ENCODE measurements around the gene SPINT4.

DNA sequence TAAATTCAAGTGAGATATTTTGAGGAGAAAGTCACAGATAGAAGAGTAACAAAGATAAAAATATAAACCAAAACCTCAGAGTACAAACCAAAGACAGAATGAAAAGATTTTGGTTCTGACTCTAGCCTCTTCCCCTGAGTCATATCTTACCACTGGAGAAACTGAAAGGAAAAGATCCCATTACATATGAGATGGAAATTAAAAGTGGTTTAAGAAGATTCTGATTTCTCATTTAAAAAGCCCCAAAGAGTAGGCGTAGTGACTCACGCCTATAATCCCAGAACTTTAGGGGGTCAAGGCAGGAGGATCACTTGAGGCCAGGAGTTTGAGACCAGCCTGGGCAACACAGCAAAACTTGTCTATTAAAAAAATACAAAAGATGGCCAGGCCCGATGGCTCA, 30.6 kb downstream of the SPINT4 start:
- TF ChIP-seq, protein P1, sequence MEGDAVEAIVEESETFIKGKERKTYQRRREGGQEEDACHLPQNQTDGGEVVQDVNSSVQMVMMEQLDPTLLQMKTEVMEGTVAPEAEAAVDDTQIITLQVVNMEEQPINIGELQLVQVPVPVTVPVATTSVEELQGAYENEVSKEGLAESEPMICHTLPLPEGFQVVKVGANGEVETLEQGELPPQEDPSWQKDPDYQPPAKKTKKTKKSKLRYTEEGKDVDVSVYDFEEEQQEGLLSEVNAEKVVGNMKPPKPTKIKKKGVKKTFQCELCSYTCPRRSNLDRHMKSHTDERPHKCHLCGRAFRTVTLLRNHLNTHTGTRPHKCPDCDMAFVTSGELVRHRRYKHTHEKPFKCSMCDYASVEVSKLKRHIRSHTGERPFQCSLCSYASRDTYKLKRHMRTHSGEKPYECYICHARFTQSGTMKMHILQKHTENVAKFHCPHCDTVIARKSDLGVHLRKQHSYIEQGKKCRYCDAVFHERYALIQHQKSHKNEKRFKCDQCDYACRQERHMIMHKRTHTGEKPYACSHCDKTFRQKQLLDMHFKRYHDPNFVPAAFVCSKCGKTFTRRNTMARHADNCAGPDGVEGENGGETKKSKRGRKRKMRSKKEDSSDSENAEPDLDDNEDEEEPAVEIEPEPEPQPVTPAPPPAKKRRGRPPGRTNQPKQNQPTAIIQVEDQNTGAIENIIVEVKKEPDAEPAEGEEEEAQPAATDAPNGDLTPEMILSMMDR (IDR thresholded peaks at IDR 0.05; ENCODE audit: low read depth, low read length, missing input control) = no peak
- TF ChIP-seq, protein P2, sequence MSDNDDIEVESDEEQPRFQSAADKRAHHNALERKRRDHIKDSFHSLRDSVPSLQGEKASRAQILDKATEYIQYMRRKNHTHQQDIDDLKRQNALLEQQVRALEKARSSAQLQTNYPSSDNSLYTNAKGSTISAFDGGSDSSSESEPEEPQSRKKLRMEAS (IDR thresholded peaks at IDR 0.05) = no peak
- TF ChIP-seq RAD21 (IDR thresholded peaks at IDR 0.05) (no peak), EGR1 (IDR thresholded peaks at IDR 0.05; ENCODE audit: low read depth in 2 of 2) (no peak)
